ENCODE data around the gene TBX5. TPM values are rescaled to one million over a fixed set of nuclear protein-coding genes. Genes with fewer than 3 reads are reported as not detected.

TBX5 gene
- 10 to 100 TPM in 5 of 6 donors, 1 to 10 TPM in 1; 9.7 to 24.0 (median 17.9) TPM for total RNA-seq

DNA sequence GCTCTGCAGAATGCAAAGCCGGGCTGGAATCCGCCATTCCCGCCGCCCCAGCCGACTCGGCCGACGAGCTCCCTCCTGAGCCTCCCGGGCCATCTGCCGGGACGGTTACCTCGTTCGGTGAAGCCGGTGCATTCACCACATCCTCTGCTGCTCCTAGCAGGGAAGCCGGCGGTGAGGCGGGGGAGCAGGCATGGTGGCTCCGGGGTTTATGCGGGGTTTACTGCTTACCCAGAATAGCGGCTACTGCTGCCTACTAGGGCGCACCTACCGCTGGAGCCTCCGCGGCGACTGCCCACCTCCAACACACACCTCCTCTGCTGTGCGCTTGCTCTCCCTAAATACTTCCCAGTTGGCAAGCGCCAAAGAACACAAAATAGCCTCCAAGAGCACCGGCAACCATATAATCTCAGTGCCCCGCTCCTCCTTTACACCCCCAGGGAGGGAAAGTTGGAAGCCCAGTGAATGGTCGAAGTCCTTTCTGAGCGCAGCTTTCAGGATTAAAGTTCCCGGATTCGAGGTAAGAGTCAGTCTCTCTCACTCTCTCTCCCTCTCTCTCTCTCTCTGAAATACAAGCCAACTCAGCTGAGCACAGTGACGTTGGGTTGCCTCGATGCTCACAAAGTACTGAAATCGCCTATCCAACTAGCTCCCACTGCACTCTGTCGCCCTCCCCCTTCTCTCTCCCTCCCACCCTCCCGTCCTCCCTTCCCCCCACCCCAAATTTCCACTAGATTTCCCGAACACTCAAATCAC, at the start of gene TBX5:
TBX5 (minus strand) TSS at position 626 of the 753 bp plus-strand sequence. CDS start 2,246 bp downstream, outside the sequence.
- peak within 1 kb of the TSS; percentile 0 to 53 (median 45) for H3K4me3 ChIP-seq
- peak within 1 kb of the TSS; percentile 77 to 89 (median 86) for H3K27ac ChIP-seq
- ATAC-seq (ENCODE audit: low FRiP score in 2 of 2) (peak; percentile 17 to 27), DNase-seq (no peak)
- peak in 1 of 2 donors; percentile 28 for TF ChIP-seq POLR2AphosphoS5 (IDR thresholded peaks at IDR 0.05)
- TF ChIP-seq, protein P1, sequence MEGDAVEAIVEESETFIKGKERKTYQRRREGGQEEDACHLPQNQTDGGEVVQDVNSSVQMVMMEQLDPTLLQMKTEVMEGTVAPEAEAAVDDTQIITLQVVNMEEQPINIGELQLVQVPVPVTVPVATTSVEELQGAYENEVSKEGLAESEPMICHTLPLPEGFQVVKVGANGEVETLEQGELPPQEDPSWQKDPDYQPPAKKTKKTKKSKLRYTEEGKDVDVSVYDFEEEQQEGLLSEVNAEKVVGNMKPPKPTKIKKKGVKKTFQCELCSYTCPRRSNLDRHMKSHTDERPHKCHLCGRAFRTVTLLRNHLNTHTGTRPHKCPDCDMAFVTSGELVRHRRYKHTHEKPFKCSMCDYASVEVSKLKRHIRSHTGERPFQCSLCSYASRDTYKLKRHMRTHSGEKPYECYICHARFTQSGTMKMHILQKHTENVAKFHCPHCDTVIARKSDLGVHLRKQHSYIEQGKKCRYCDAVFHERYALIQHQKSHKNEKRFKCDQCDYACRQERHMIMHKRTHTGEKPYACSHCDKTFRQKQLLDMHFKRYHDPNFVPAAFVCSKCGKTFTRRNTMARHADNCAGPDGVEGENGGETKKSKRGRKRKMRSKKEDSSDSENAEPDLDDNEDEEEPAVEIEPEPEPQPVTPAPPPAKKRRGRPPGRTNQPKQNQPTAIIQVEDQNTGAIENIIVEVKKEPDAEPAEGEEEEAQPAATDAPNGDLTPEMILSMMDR (IDR thresholded peaks at IDR 0.05) = no peak
- TF ChIP-seq POLR2A (IDR thresholded peaks at IDR 0.05) = peak in 1 of 4 donors; percentile 20
- no peak for TF ChIP-seq EP300 (IDR thresholded peaks at IDR 0.05)
- H3K9me3 ChIP-seq = no peaks in the 10 kb centered on the region
- no peaks in the 10 kb centered on the region for H3K36me3 ChIP-seq
- 0 to 3% methylated on average over 27 to 37 of the region's 39 CpGs for WGBS, 2 donors
- peaks cover 0 to 62% (median 21%) of the 10 kb centered on the region in 4 donors for H3K27me3 ChIP-seq
- peaks cover 0 to 14% (median 10%) of the 10 kb centered on the region in 4 donors for H3K4me1 ChIP-seq

DNA sequence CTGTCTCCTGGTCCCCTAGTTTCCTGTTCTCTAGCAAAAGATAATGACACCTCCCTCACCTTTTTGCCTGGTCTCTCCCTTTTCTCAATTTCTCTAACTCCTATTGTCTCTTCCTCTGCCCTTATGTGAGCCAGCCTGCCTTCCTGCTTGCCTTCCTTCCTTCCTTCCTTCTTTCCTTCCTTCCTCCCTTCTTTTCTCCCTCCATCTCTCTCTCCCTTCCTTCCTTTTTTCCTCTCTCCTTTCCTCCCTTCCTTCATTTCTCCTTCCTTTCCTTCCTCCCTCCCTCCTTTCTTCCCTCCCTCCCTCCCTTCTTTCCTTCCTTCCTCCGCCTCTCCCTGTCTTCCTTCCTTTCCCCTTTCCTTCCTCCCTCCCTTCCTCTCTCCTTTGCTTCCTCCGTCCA, 45.7 kb upstream of the TBX5 start:
- 39 to 54% methylated on average over 2 of the region's 2 CpGs for WGBS, 2 donors
- no peak overlapping the region for H3K27ac ChIP-seq
- peaks cover 0 to 19% (median 7%) of the 10 kb centered on the region in 4 donors for H3K27me3 ChIP-seq

DNA sequence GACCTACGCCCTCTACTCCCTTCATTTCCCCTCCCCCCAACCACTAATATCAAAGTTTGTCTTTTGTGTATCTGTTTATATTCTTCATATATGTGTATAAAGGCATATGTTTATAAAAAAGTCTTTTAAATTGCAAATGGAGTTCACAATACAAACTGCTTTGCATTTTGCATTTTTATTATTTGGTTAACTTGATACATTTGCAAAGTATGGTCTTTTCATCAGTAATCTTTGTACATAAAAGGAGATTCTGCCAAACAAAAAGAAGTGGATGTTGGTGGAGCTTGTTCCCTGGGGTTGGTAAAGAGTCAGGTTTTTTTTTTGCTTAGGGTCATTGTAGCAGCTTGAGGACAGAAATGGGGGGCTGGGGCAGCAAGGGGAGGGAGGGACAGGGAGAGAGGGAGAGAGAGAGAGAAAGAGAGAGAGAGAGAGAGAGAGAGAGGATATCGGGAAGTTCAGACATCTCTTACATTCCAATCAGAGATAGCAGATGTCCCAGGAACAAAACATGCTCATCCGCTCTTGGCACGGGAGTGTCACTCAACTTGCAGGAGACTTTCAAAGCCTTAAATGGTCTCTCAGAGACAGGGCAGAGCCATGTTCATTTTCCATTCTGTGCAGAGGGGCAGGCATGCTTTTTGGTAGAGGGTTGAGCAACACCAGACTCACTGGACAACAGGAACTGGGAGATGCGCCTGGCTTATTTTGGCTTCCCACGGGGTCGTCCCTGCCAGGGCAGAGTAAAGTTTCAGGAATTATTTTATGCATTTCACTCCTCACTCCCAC, 44.8 kb upstream of the TBX5 start:
- peak in 1 of 2 donors; percentile 34 for ATAC-seq (ENCODE audit: low FRiP score in 2 of 2)
- WGBS, 2 donors = 10 to 11% methylated on average over 7 of the region's 7 CpGs
- no peak for TF ChIP-seq EP300 (IDR thresholded peaks at IDR 0.05)
- TF ChIP-seq POLR2AphosphoS5 (IDR thresholded peaks at IDR 0.05) = no peak
- TF ChIP-seq POLR2A (IDR thresholded peaks at IDR 0.05) = no peak
- TF ChIP-seq, protein P1 (IDR thresholded peaks at IDR 0.05) = no peak
- no peaks in the 10 kb centered on the region for H3K9me3 ChIP-seq
- H3K27me3 ChIP-seq = peaks cover 0 to 22% (median 7%) of the 10 kb centered on the region in 4 donors
- no peaks in the 10 kb centered on the region for H3K4me1 ChIP-seq
- no peaks in the 10 kb centered on the region for H3K36me3 ChIP-seq
- H3K4me3 ChIP-seq = no peak overlapping the region
- no peak for DNase-seq
- no peak overlapping the region for H3K27ac ChIP-seq

More for the DNA sequence above, 45.7 kb upstream of the TBX5 start:
- Histone ChIP-seq H3K4me3 (no peak overlapping the region), H3K4me1 (no peaks in the 10 kb centered on the region), H3K36me3 (no peaks in the 10 kb centered on the region), H3K9me3 (no peaks in the 10 kb centered on the region)
- no peak for ATAC-seq (ENCODE audit: low FRiP score in 2 of 2)
- no peak for DNase-seq
- TF ChIP-seq EP300 (IDR thresholded peaks at IDR 0.05) (no peak), POLR2AphosphoS5 (IDR thresholded peaks at IDR 0.05) (no peak), POLR2A (IDR thresholded peaks at IDR 0.05) (no peak)
- TF ChIP-seq, protein P1 (IDR thresholded peaks at IDR 0.05) = no peak

DNA sequence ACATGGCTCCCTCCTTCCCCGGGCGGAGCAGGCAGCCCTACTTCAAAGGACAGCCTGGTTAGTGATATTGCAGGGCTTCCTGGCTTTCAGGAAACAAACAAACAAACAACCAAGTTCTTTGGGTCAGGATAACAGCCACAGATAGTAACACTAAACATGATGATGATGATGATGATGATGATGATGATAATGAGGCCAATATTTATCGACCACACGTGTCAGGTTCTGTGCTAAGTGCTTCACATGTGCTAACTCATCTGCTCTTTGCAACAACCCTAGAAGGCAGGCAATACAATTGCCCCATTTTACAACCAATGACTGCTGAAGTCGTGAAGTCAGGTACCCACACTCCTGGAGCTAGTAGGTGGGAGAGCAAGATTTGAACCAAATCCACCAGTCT, 44.1 kb upstream of the TBX5 start:
- no peak for ATAC-seq (ENCODE audit: low FRiP score in 2 of 2)
- no peaks in the 10 kb centered on the region for H3K4me1 ChIP-seq
- peaks cover 0 to 22% (median 7%) of the 10 kb centered on the region in 4 donors for H3K27me3 ChIP-seq
- no peaks in the 10 kb centered on the region for H3K36me3 ChIP-seq
- WGBS, 2 donors = 15 to 20% methylated on average over 5 of the region's 5 CpGs
- no peak overlapping the region for H3K4me3 ChIP-seq
- no peak overlapping the region for H3K27ac ChIP-seq
- no peaks in the 10 kb centered on the region for H3K9me3 ChIP-seq
- TF ChIP-seq EP300 (IDR thresholded peaks at IDR 0.05) (no peak), POLR2AphosphoS5 (IDR thresholded peaks at IDR 0.05) (no peak), POLR2A (IDR thresholded peaks at IDR 0.05) (no peak)
- TF ChIP-seq, protein P1 (IDR thresholded peaks at IDR 0.05) = no peak
- no peak for DNase-seq
